Amygdala (tissue), 56 donors: ENCODE data around the gene UVRAG.
A peak's percentile ranks its signal among the peaks of the same experiment; 100 is the strongest.

Experiments used
- DNase-seq, 56 donors: peaks; one replicate each; lab custom pipeline; 2025; lab: John Stamatoyannopoulos, UW

Gene UVRAG

GRCh38 chr11:75783416-75784084 lies 31.5 kb upstream of the UVRAG start:
- DNase-seq = no peak

- DNase-seq = no peak
These were observed 30.9 kb upstream of the UVRAG start for GRCh38 chr11:75784085-75784478.

GRCh38 chr11:75784506-75784905 lies 30.5 kb upstream of the UVRAG start:
- DNase-seq = no peak

GRCh38 chr11:75785187-75785586 lies 29.8 kb upstream of the UVRAG start:
- no peak for DNase-seq

- no peak for DNase-seq
These were observed 28.8 kb upstream of the UVRAG start for GRCh38 chr11:75786101-75786736.

- no peak for DNase-seq
These were observed 25.5 kb upstream of the UVRAG start for GRCh38 chr11:75789521-75789920.

GRCh38 chr11:75790986-75791385 lies 24.0 kb upstream of the UVRAG start:
- DNase-seq = no peak

- no peak for DNase-seq
These were observed 22.8 kb upstream of the UVRAG start for GRCh38 chr11:75792127-75792731.

GRCh38 chr11:75792997-75793800 lies 21.8 kb upstream of the UVRAG start:
- DNase-seq = no peak

GRCh38 chr11:75793966-75794365 lies 21.0 kb upstream of the UVRAG start:
- peak in 1 of 56 donors; percentile 21 for DNase-seq

GRCh38 chr11:75795276-75796090 lies 19.5 kb upstream of the UVRAG start:
- DNase-seq = no peak

- no peak for DNase-seq
These were observed 18.9 kb upstream of the UVRAG start for GRCh38 chr11:75796091-75796435.

- no peak for DNase-seq
These were observed 17.9 kb upstream of the UVRAG start for GRCh38 chr11:75797116-75797515.

- no peak for DNase-seq
These were observed 17.2 kb upstream of the UVRAG start for GRCh38 chr11:75797792-75798191.

GRCh38 chr11:75800136-75800675 lies 14.8 kb upstream of the UVRAG start:
- no peak for DNase-seq

- DNase-seq = peak in 9 of 56 donors; percentile 5 to 37 (median 19)
These were observed 14.2 kb upstream of the UVRAG start for GRCh38 chr11:75800728-75801361.

- DNase-seq = peak in 18 of 56 donors; percentile 9 to 58 (median 15)
These were observed 13.5 kb upstream of the UVRAG start for GRCh38 chr11:75801362-75802020.

- DNase-seq = no peak
These were observed 12.7 kb upstream of the UVRAG start for GRCh38 chr11:75802021-75802912.
